Measurements from ENCODE around the gene CTBP2.

Gene CTBP2

GRCh38 chr10:124944982-124945381 lies 215.4 kb downstream of the CTBP2 start:
- DNase-seq (ENCODE audit: low read depth in 1 of 2, low spot score in 1 of 2) = no peak

GRCh38 chr10:124943301-124944092 lies 216.9 kb downstream of the CTBP2 start:
- DNase-seq (ENCODE audit: low read depth in 1 of 2, low spot score in 1 of 2) = no peak

- no peak for DNase-seq (ENCODE audit: low read depth in 1 of 2, low spot score in 1 of 2)
Measured at GRCh38 chr10:124942317-124943169, 217.8 kb downstream of the CTBP2 start.

- DNase-seq (ENCODE audit: low read depth in 1 of 2, low spot score in 1 of 2) = no peak
Measured at GRCh38 chr10:124941823-124942222, 218.5 kb downstream of the CTBP2 start, which contains the start of gene ZRANB1. Gene ZRANB1 (plus strand): TSS chr10:124942123. CDS start chr10:124942494, 371 bp downstream.

GRCh38 chr10:124939290-124939689 lies 221.1 kb downstream of the CTBP2 start:
- DNase-seq (ENCODE audit: low read depth in 1 of 2, low spot score in 1 of 2) = no peak

- no peak for DNase-seq (ENCODE audit: low read depth in 1 of 2, low spot score in 1 of 2)
Measured at GRCh38 chr10:124936813-124937212, 223.6 kb downstream of the CTBP2 start.

- DNase-seq (ENCODE audit: low read depth in 1 of 2, low spot score in 1 of 2) = no peak
Measured at GRCh38 chr10:124935946-124936345, 224.4 kb downstream of the CTBP2 start.
